MCF 10A (cell line): ENCODE results near the gene KIAA1328. TPM values are rescaled to one million over a fixed set of nuclear protein-coding genes. Genes with fewer than 3 reads are reported as not detected.

Experiments
- BruUV-seq: library from RNA; stranded (reverse); fragments of 400-500 nt; replicated peaks from 2 replicates; lab custom pipeline; 2021; lab: Mats Ljungman, UMichigan
- CTCF ChIA-PET: fragments of 300-600 bp; sonication (Branson Sonifier 250); formaldehyde crosslinking; extraction: SDS; loops from one replicate; lab custom pipeline; 2021; ENCODE audit warnings: antibody characterized with exemption, inconsistent platforms; lab: Yijun Ruan, JAX
- POLR2A ChIA-PET: fragments of 300-600, 350-650 bp; sonication (Branson Sonifier 250); formaldehyde crosslinking; extraction: SDS; loops from one replicate; lab custom pipeline; 2020; ENCODE audit warnings: antibody characterized with exemption, inconsistent platforms; lab: Yijun Ruan, JAX
- DNase-seq: peaks from one replicate; pipeline ENCODE4 v3.0.0-alpha.2; 2018; ENCODE audit not compliant: unreplicated experiment
- H3K27ac Mint-ChIP-seq: one replicate; pipeline ENCODE4 v1.8.0; 2022; ENCODE audit warnings: mild to moderate bottlenecking, low read depth, mixed read lengths; ENCODE audit not compliant: unreplicated experiment
- H3K27me3 Mint-ChIP-seq: one replicate; pipeline ENCODE4 v1.8.0; 2022; ENCODE audit warnings: mixed read lengths; ENCODE audit not compliant: insufficient read depth, unreplicated experiment
- H3K36me3 Mint-ChIP-seq: one replicate; pipeline ENCODE4 v1.8.0; 2022; ENCODE audit warnings: mild to moderate bottlenecking, moderate library complexity, mixed read lengths; ENCODE audit not compliant: insufficient read depth, unreplicated experiment
- H3K4me1 Mint-ChIP-seq: one replicate; pipeline ENCODE4 v1.8.0; 2022; ENCODE audit warnings: mixed read lengths; ENCODE audit not compliant: insufficient read depth, unreplicated experiment
- H3K4me3 Mint-ChIP-seq: one replicate; pipeline ENCODE4 v1.8.0; 2022; ENCODE audit warnings: mild to moderate bottlenecking, moderate library complexity, mixed read lengths; ENCODE audit not compliant: unreplicated experiment
- H3K9me3 Mint-ChIP-seq: one replicate; pipeline ENCODE4 v1.8.0; 2022; ENCODE audit warnings: mixed read lengths; ENCODE audit not compliant: unreplicated experiment
- intact Hi-C: fragments of 100-400 bp; cut with micrococcal nuclease; formaldehyde crosslinking; loops from 2 replicates; pipeline ENCODE4 v1.14.1; 2022
- total RNA-seq: library from RNA; stranded (reverse); gene quantifications from 2 replicates; pipeline ENCODE4 v1.2.3, GENCODE V29; 2022
- TF ChIP-seq, protein P1 (sequence below): fragments of 200-600 bp; IDR thresholded peaks from one replicate; pipeline ENCODE4 v1.8.0; 2022; ENCODE audit warnings: antibody characterized with exemption, mild to moderate bottlenecking; ENCODE audit not compliant: unreplicated experiment

KIAA1328 gene
- total RNA-seq, 1 experiment from 2014 or later, result 4.1 TPM

DNA sequence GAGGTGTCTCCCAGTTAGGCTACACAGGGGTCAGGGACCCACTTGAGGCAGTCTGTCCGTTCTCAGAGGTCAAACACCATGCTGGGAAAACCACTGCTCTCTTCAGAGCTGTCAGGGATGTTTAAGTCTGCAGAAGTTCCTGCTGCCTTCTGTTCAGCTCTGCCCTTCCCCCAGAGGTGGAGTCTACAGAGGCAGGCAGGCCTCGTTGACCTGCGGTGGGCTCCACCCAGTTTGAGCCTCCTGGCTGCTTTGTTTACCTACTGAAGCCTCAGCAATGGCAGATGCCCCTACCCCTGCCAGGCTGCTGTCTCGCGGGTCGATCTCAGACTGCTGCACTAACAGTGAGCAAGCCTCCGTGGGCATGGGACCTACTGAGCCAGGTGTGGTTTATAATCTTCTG is 390.3 kb downstream of the KIAA1328 start:
- peaks cover 7% of the 10 kb centered on the region for H3K9me3 Mint-ChIP-seq
- TF ChIP-seq, protein P1, sequence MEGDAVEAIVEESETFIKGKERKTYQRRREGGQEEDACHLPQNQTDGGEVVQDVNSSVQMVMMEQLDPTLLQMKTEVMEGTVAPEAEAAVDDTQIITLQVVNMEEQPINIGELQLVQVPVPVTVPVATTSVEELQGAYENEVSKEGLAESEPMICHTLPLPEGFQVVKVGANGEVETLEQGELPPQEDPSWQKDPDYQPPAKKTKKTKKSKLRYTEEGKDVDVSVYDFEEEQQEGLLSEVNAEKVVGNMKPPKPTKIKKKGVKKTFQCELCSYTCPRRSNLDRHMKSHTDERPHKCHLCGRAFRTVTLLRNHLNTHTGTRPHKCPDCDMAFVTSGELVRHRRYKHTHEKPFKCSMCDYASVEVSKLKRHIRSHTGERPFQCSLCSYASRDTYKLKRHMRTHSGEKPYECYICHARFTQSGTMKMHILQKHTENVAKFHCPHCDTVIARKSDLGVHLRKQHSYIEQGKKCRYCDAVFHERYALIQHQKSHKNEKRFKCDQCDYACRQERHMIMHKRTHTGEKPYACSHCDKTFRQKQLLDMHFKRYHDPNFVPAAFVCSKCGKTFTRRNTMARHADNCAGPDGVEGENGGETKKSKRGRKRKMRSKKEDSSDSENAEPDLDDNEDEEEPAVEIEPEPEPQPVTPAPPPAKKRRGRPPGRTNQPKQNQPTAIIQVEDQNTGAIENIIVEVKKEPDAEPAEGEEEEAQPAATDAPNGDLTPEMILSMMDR, result no peak
- ChIA-PET CTCF (no interaction called here), POLR2A (no interaction called here)
- no peak overlapping the region for H3K27ac Mint-ChIP-seq
- H3K4me3 Mint-ChIP-seq, result no peak overlapping the region
- intact Hi-C loops, result no loop called here
- BruUV-seq, result no TSS peak
- H3K36me3 Mint-ChIP-seq, result no peaks in the 10 kb centered on the region
- no peaks in the 10 kb centered on the region for H3K4me1 Mint-ChIP-seq
- H3K27me3 Mint-ChIP-seq, result no peaks in the 10 kb centered on the region
- DNase-seq, result no peak

DNA sequence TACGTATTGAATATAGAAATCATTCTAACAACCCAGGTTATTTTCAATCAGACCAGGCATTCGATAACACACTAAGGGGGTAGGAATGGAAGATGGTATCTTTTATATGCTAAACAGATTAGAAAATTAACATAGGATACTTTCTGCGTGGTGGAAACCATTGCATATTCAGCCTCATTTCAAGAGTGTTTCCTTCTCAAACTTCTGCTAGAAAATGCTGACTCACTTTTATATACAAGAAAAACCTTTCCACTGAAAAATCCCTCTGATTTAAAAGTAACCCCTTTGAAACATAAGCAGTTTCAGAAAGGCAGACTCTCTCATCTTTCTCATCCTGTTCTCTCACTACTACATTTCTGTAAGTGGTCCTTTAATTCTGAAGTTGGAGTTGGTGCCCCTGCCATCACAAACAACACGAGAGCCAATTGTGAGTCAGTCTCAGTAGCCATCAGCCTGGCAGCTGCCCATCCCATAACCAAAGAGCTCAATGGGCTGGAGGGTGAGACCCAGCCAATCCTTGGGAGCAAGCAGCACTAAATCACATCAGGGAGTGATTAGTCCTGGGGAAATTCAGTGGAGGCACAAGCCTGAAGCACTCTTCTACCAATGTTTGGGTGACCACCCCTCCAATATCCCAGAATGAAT is 393.5 kb downstream of the KIAA1328 start:
- CTCF ChIA-PET, result no interaction called here
- no peak overlapping the region for H3K4me3 Mint-ChIP-seq
- no peaks in the 10 kb centered on the region for H3K9me3 Mint-ChIP-seq
- no peak overlapping the region for H3K27ac Mint-ChIP-seq
- TF ChIP-seq, protein P1, result no peak
- no TSS peak for BruUV-seq
- H3K36me3 Mint-ChIP-seq, result no peaks in the 10 kb centered on the region
- POLR2A ChIA-PET, result no interaction called here
- no peak for DNase-seq
- no peaks in the 10 kb centered on the region for H3K4me1 Mint-ChIP-seq
- intact Hi-C loops, result no loop called here
- H3K27me3 Mint-ChIP-seq, result no peaks in the 10 kb centered on the region

DNA sequence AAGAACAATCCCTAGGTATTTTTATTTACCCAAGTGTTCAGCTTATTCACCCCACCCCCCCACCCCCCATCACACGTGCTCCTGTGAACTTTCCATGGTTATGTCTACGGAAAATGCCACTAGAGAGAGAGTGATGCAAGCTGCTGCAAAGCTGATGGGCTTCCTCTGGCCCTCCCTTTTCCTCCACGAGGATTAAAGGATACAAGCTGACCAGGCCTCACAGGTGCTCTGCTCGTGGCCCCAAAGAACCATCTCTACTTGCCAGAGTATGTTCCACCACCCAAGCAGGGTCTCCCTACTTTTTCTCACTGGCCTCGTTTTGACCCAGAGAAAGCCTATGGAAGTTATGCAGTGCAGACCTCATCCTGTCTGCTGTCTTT is 394.1 kb downstream of the KIAA1328 start:
- H3K27me3 Mint-ChIP-seq, result no peaks in the 10 kb centered on the region
- POLR2A ChIA-PET, result no interaction called here
- TF ChIP-seq, protein P1, result no peak
- no peaks in the 10 kb centered on the region for H3K36me3 Mint-ChIP-seq
- no peak overlapping the region for H3K4me3 Mint-ChIP-seq
- no peak overlapping the region for H3K27ac Mint-ChIP-seq
- H3K9me3 Mint-ChIP-seq, result no peaks in the 10 kb centered on the region
- CTCF ChIA-PET, result interaction anchor here (0.5 kb wide), 1 partner anchor 8 kb away, joined by 3 read pairs; no protein-coding TSS in a partner anchor
- no peaks in the 10 kb centered on the region for H3K4me1 Mint-ChIP-seq
- intact Hi-C loops, result no loop called here
- no TSS peak for BruUV-seq
- DNase-seq, result no peak

DNA sequence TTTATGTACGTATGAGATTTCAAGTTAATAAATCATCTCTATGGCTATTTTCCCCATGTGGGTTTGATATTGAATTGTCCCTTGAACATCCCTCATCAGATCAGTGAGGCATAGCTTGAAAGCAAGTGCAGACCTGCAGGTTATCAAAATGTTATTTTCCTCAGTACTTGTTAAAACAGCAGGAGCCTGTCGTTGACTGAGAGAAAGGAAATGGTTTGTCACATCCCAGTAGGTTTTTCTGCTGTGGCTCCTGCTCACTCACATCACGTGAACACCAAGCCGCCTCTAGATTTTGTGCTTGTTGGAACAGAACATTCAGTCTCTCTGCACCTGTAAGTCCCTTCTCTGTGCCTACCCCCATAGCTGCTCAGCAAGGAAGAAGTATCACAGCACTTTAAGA is 396.4 kb downstream of the KIAA1328 start:
- CTCF ChIA-PET, result no interaction called here
- Mint-ChIP-seq H3K36me3 (no peaks in the 10 kb centered on the region), H3K9me3 (no peaks in the 10 kb centered on the region), H3K27me3 (no peaks in the 10 kb centered on the region), H3K27ac (no peak overlapping the region), H3K4me1 (no peaks in the 10 kb centered on the region), H3K4me3 (no peak overlapping the region)
- no TSS peak for BruUV-seq
- no peak for DNase-seq
- TF ChIP-seq, protein P1, result no peak
- POLR2A ChIA-PET, result no interaction called here
- intact Hi-C loops, result no loop called here
